Measurements from ENCODE around the gene CYP4F2.

DNA sequence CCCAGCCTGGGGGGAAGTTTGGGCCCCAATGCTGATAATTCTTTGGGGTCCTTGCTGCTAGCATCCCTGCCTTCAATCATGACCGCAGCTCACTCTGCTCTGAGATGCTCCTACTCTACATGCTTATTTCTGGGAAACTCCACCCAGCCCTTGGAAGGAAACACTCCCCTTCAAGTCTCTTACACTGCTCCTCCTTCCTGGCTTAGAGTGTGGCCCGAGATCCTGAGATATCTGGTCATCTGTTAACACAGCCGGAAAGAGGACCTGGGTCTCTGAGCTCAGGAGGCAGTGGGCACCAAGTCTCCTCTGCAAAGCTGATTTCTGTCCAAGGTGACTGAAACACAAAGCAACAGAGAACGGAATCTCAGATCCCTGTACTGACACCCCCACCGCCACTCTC is 33.0 kb downstream of the CYP4F2 start:
- no peak for TF ChIP-seq FOSL1 (IDR thresholded peaks at IDR 0.05; ENCODE audit: insufficient read depth, low read depth, low read length)
- TF ChIP-seq, protein P1, sequence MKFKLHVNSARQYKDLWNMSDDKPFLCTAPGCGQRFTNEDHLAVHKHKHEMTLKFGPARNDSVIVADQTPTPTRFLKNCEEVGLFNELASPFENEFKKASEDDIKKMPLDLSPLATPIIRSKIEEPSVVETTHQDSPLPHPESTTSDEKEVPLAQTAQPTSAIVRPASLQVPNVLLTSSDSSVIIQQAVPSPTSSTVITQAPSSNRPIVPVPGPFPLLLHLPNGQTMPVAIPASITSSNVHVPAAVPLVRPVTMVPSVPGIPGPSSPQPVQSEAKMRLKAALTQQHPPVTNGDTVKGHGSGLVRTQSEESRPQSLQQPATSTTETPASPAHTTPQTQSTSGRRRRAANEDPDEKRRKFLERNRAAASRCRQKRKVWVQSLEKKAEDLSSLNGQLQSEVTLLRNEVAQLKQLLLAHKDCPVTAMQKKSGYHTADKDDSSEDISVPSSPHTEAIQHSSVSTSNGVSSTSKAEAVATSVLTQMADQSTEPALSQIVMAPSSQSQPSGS (IDR thresholded peaks at IDR 0.05; ENCODE audit: low read length) = no peak
- TF ChIP-seq POLR2AphosphoS5 (IDR thresholded peaks at IDR 0.05; ENCODE audit: low read depth, low read length) = no peak
- TF ChIP-seq BRCA1 (IDR thresholded peaks at IDR 0.05; ENCODE audit: low read depth, low read length) = no peak
- TF ChIP-seq, protein P2, sequence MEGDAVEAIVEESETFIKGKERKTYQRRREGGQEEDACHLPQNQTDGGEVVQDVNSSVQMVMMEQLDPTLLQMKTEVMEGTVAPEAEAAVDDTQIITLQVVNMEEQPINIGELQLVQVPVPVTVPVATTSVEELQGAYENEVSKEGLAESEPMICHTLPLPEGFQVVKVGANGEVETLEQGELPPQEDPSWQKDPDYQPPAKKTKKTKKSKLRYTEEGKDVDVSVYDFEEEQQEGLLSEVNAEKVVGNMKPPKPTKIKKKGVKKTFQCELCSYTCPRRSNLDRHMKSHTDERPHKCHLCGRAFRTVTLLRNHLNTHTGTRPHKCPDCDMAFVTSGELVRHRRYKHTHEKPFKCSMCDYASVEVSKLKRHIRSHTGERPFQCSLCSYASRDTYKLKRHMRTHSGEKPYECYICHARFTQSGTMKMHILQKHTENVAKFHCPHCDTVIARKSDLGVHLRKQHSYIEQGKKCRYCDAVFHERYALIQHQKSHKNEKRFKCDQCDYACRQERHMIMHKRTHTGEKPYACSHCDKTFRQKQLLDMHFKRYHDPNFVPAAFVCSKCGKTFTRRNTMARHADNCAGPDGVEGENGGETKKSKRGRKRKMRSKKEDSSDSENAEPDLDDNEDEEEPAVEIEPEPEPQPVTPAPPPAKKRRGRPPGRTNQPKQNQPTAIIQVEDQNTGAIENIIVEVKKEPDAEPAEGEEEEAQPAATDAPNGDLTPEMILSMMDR (IDR thresholded peaks at IDR 0.05; ENCODE audit: control extremely low read depth in 1 of 3, insufficient read depth in 1 of 3, low read depth in 1 of 3, low read length in 3 of 3) = no peak
- TF ChIP-seq, protein P3, sequence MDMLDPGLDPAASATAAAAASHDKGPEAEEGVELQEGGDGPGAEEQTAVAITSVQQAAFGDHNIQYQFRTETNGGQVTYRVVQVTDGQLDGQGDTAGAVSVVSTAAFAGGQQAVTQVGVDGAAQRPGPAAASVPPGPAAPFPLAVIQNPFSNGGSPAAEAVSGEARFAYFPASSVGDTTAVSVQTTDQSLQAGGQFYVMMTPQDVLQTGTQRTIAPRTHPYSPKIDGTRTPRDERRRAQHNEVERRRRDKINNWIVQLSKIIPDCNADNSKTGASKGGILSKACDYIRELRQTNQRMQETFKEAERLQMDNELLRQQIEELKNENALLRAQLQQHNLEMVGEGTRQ (IDR thresholded peaks at IDR 0.05; ENCODE audit: low read length) = no peak
- TF ChIP-seq SP1 (IDR thresholded peaks at IDR 0.05; ENCODE audit: low read depth, low read length) = no peak
- no peak for TF ChIP-seq ZNF274 (IDR thresholded peaks at IDR 0.05; ENCODE audit: borderline replicate concordance, extremely low read depth, low read length)

All from H1 (cell line).